Suprapubic skin (tissue), 3 donors: ENCODE data around the gene DDIT4.

ENCODE experiments used
- CTCF ChIP-seq, 2 donors: fragments of 200-600 bp in 1 of 2; fragments of 450-650 bp in 1 of 2; sonication (generic) in 1 of 2; IDR thresholded peaks; one replicate each; pipeline ENCODE4 v1.5.1; 2016 to 2019; ENCODE audit warnings: antibody characterized with exemption in 2 of 2, mild to moderate bottlenecking in 1 of 2, moderate library complexity in 1 of 2
- POLR2AphosphoS5 ChIP-seq, 3 donors: sonication (generic); formaldehyde crosslinking; IDR thresholded peaks; one replicate each; pipeline ENCODE4 v1.6.1; 2017; ENCODE audit warnings: antibody characterized with exemption in 3 of 3

- TF ChIP-seq POLR2AphosphoS5 (IDR thresholded peaks at IDR 0.05), result no peak
- no peak for TF ChIP-seq CTCF (IDR thresholded peaks at IDR 0.05)
Observed at GRCh38 chr10:72295330-72295910, 21.7 kb downstream of the DDIT4 start.
